ENCODE data around the gene VPS16.

VPS16 gene

GRCh38 chr20:2816583-2817340 is 23.8 kb upstream of the VPS16 start:
- Histone ChIP-seq H3K27me3 (ENCODE audit: insufficient read depth, low read depth) (no peaks in the 10 kb centered on the region), H3K4me1 (ENCODE audit: low read depth, poor library complexity, severe bottlenecking) (peaks cover 4% of the 10 kb centered on the region), H2AFZ (ENCODE audit: low read depth) (no peak overlapping the region), H3K4me3 (IDR thresholded peaks at IDR 0.05; ENCODE audit: insufficient read depth, low read depth, low read length) (no peak overlapping the region), H3K79me2 (ENCODE audit: insufficient read depth, low read depth) (no peaks in the 10 kb centered on the region), H3K27ac (no peak overlapping the region), H4K20me1 (ENCODE audit: insufficient read depth) (no peaks in the 10 kb centered on the region), H3K36me3 (ENCODE audit: insufficient read depth) (no peaks in the 10 kb centered on the region), H3K4me2 (no peak overlapping the region), H3K9ac (no peak overlapping the region)
- no peak for TF ChIP-seq CTCF (conservative IDR thresholded peaks at IDR 0.05; ENCODE audit: low read depth, low read length)

GRCh38 chr20:2817341-2817726 is 23.2 kb upstream of the VPS16 start:
- H3K9ac ChIP-seq, result no peak overlapping the region
- H3K79me2 ChIP-seq (ENCODE audit: insufficient read depth, low read depth), result no peaks in the 10 kb centered on the region
- TF ChIP-seq CTCF (conservative IDR thresholded peaks at IDR 0.05; ENCODE audit: low read depth, low read length), result no peak
- H3K4me1 ChIP-seq (ENCODE audit: low read depth, poor library complexity, severe bottlenecking), result peaks cover 5% of the 10 kb centered on the region
- H3K36me3 ChIP-seq (ENCODE audit: insufficient read depth), result no peaks in the 10 kb centered on the region
- no peaks in the 10 kb centered on the region for H3K27me3 ChIP-seq (ENCODE audit: insufficient read depth, low read depth)
- H3K27ac ChIP-seq, result no peak overlapping the region
- no peak overlapping the region for H2AFZ ChIP-seq (ENCODE audit: low read depth)
- H3K4me3 ChIP-seq (IDR thresholded peaks at IDR 0.05; ENCODE audit: insufficient read depth, low read depth, low read length), result no peak overlapping the region
- H3K4me2 ChIP-seq, result no peak overlapping the region
- no peaks in the 10 kb centered on the region for H4K20me1 ChIP-seq (ENCODE audit: insufficient read depth)

- no peak for TF ChIP-seq CTCF (conservative IDR thresholded peaks at IDR 0.05; ENCODE audit: low read depth, low read length)
- H2AFZ ChIP-seq (ENCODE audit: low read depth), result no peak overlapping the region
- no peaks in the 10 kb centered on the region for H3K79me2 ChIP-seq (ENCODE audit: insufficient read depth, low read depth)
- no peaks in the 10 kb centered on the region for H4K20me1 ChIP-seq (ENCODE audit: insufficient read depth)
- peaks cover 5% of the 10 kb centered on the region for H3K4me1 ChIP-seq (ENCODE audit: low read depth, poor library complexity, severe bottlenecking)
- H3K27me3 ChIP-seq (ENCODE audit: insufficient read depth, low read depth), result no peaks in the 10 kb centered on the region
- H3K27ac ChIP-seq, result no peak overlapping the region
- no peak overlapping the region for H3K9ac ChIP-seq
- H3K36me3 ChIP-seq (ENCODE audit: insufficient read depth), result no peaks in the 10 kb centered on the region
- H3K4me3 ChIP-seq (IDR thresholded peaks at IDR 0.05; ENCODE audit: insufficient read depth, low read depth, low read length), result no peak overlapping the region
- no peak overlapping the region for H3K4me2 ChIP-seq
These were observed 22.5 kb upstream of the VPS16 start for GRCh38 chr20:2817891-2818595.

- Histone ChIP-seq H4K20me1 (ENCODE audit: insufficient read depth) (no peaks in the 10 kb centered on the region), H3K27ac (no peak overlapping the region), H2AFZ (ENCODE audit: low read depth) (no peak overlapping the region), H3K9ac (no peak overlapping the region), H3K4me3 (IDR thresholded peaks at IDR 0.05; ENCODE audit: insufficient read depth, low read depth, low read length) (no peak overlapping the region), H3K4me1 (ENCODE audit: low read depth, poor library complexity, severe bottlenecking) (peaks cover 5% of the 10 kb centered on the region), H3K79me2 (ENCODE audit: insufficient read depth, low read depth) (no peaks in the 10 kb centered on the region), H3K4me2 (no peak overlapping the region), H3K36me3 (ENCODE audit: insufficient read depth) (no peaks in the 10 kb centered on the region), H3K27me3 (ENCODE audit: insufficient read depth, low read depth) (no peaks in the 10 kb centered on the region)
- TF ChIP-seq CTCF (conservative IDR thresholded peaks at IDR 0.05; ENCODE audit: low read depth, low read length), result no peak
These were observed 20.3 kb upstream of the VPS16 start for GRCh38 chr20:2820084-2820895.
